CD14-positive monocyte (primary cell): ENCODE measurements around the gene RFLNA. TPM values are rescaled to one million over a fixed set of nuclear protein-coding genes. Genes with fewer than 3 reads are reported as not detected.

Source experiments
- DNase-seq, 3 donors: peaks; one replicate each; pipeline ENCODE4 v3.0.0-alpha.2; 2011 to 2022
- H2AFZ ChIP-seq: 2 replicates; pipeline ENCODE4 v1.6.0; 2012; ENCODE audit warnings: mild to moderate bottlenecking, low read depth, low read length, inconsistent platforms; ENCODE audit not compliant: insufficient read depth, poor library complexity, severe bottlenecking
- H3K27ac ChIP-seq, 2 donors: 1 replicate in 1 of 2; 2 replicates in 1 of 2; pipeline ENCODE4 v1.5.1; 2012 to 2013; ENCODE audit warnings: low read length in 2 of 2, control low read depth in 1 of 2, inconsistent platforms in 1 of 2, low read depth in 1 of 2, mild to moderate bottlenecking in 1 of 2
- H3K27me3 ChIP-seq, 2 donors: one replicate each; pipeline versions ENCODE4 v1.6.0 to v1.6.1; 2011 to 2013; ENCODE audit warnings: low read length in 2 of 2; ENCODE audit not compliant: control insufficient read depth in 2 of 2, insufficient read depth in 2 of 2
- H3K36me3 ChIP-seq, 2 donors: replicated peaks in 1 of 2; 1 replicate in 1 of 2; 2 replicates in 1 of 2; pipeline versions ENCODE4 v1.5.1 to v1.6.1; 2012 to 2013; ENCODE audit warnings: low read length in 2 of 2, control low read depth in 1 of 2, inconsistent platforms in 1 of 2, mild to moderate bottlenecking in 1 of 2; ENCODE audit not compliant: insufficient read depth in 2 of 2, control insufficient read depth in 1 of 2
- H3K4me1 ChIP-seq, 2 donors: 1 replicate in 1 of 2; 2 replicates in 1 of 2; pipeline versions ENCODE4 v1.5.1 to v1.6.1; 2012 to 2013; ENCODE audit warnings: low read length in 2 of 2, control low read depth in 1 of 2, inconsistent platforms in 1 of 2, mild to moderate bottlenecking in 1 of 2, moderate library complexity in 1 of 2; ENCODE audit not compliant: insufficient read depth in 2 of 2, control insufficient read depth in 1 of 2
- H3K4me2 ChIP-seq: replicated peaks from 2 replicates; pipeline ENCODE3; 2012; ENCODE audit warnings: low read length, moderate library complexity, mild to moderate bottlenecking; ENCODE audit not compliant: poor library complexity, severe bottlenecking; ENCODE audit errors: extremely low read depth
- H3K4me3 ChIP-seq, 3 experiments: fragments of 200-600 bp in 1 of 3; sonication (generic) in 1 of 3; replicated peaks in 1 of 3; 1 replicate in 2 of 3; 2 replicates in 1 of 3; pipeline ENCODE4 v1.5.1; 2011 to 2013; ENCODE audit warnings: low read length in 3 of 3, mild to moderate bottlenecking in 3 of 3, control low read depth in 2 of 3, low read depth in 2 of 3, inconsistent platforms in 1 of 3, moderate library complexity in 1 of 3
- H3K79me2 ChIP-seq: 2 replicates; pipeline ENCODE4 v1.6.0; 2012; ENCODE audit warnings: mild to moderate bottlenecking, control low read depth, inconsistent platforms, low read length, moderate library complexity; ENCODE audit not compliant: insufficient read depth
- H3K9ac ChIP-seq: 2 replicates; pipeline ENCODE4 v1.6.0; 2017; ENCODE audit warnings: low read length, mild to moderate bottlenecking; ENCODE audit not compliant: insufficient read depth, poor library complexity, severe bottlenecking
- H3K9me3 ChIP-seq, 2 donors: replicated peaks in 1 of 2; 1 replicate in 1 of 2; 2 replicates in 1 of 2; pipeline versions ENCODE4 v1.5.1 to v1.6.1; 2012 to 2013; ENCODE audit warnings: low read length in 2 of 2, control low read depth in 1 of 2; ENCODE audit not compliant: control insufficient read depth in 1 of 2, insufficient read depth in 1 of 2
- H4K20me1 ChIP-seq: 2 replicates; pipeline ENCODE4 v1.6.0; 2012; ENCODE audit warnings: mild to moderate bottlenecking, low read length, control low read depth, moderate library complexity; ENCODE audit not compliant: insufficient read depth
- H3K27ac Mint-ChIP-seq, 7 donors: one replicate each; pipeline ENCODE4 v1.8.0; 2020; ENCODE audit warnings: mild to moderate bottlenecking in 7 of 7, mixed read lengths in 7 of 7, moderate library complexity in 6 of 7, inconsistent platforms in 2 of 7
- H3K27me3 Mint-ChIP-seq, 3 donors: one replicate each; pipeline ENCODE4 v1.8.0; 2021 to 2022; ENCODE audit warnings: low read depth in 3 of 3, mild to moderate bottlenecking in 3 of 3, mixed read lengths in 3 of 3, moderate library complexity in 3 of 3, inconsistent platforms in 1 of 3
- H3K36me3 Mint-ChIP-seq, 2 donors: one replicate each; pipeline ENCODE4 v1.8.0; 2020; ENCODE audit warnings: mixed read lengths in 2 of 2, inconsistent platforms in 1 of 2, mild to moderate bottlenecking in 1 of 2
- H3K4me1 Mint-ChIP-seq: one replicate; pipeline ENCODE4 v1.8.0; 2020; ENCODE audit warnings: mild to moderate bottlenecking, mixed read lengths
- H3K4me3 Mint-ChIP-seq, 2 donors: one replicate each; pipeline ENCODE4 v1.8.0; 2020; ENCODE audit warnings: mild to moderate bottlenecking in 2 of 2, mixed read lengths in 2 of 2, moderate library complexity in 1 of 2
- H3K9me3 Mint-ChIP-seq, 7 donors: one replicate each; pipeline ENCODE4 v1.8.0; 2020 to 2022; ENCODE audit warnings: mixed read lengths in 7 of 7, mild to moderate bottlenecking in 6 of 7, moderate library complexity in 6 of 7, inconsistent platforms in 2 of 7
- CTCF ChIP-seq: fragments of 200-600 bp; IDR thresholded peaks from one replicate; pipeline ENCODE4 v1.8.0; 2022; ENCODE audit warnings: antibody characterized with exemption, mild to moderate bottlenecking
- WGBS: methylation state at CpG from one replicate; pipeline ENCODE4 v1.1.5; 2013; ENCODE audit warnings: missing lambda C conversion rate; ENCODE audit not compliant: insufficient coverage; 5-methylcytosine and 5-hydroxymethylcytosine counted together
- intact Hi-C, 2 donors: fragments of 100-400 bp; cut with micrococcal nuclease; formaldehyde crosslinking; loops; one replicate each; pipeline versions ENCODE4 v1.15.0 to v1.15.1; 2023
- polyA plus RNA-seq, 3 donors: library from polyadenylated mRNA; depleted of rRNA in 1 of 3; unstranded in 2 of 3; stranded (reverse) in 1 of 3; fragments of 300-500 nt in 2 of 3; fragments of >200 nt in 1 of 3; fragmentation: Illumina TruSeq in 2 of 3; gene quantifications; 1 replicate in 2 of 3; 2 replicates in 1 of 3; pipeline ENCODE4 v1.2.3, GENCODE V29; 2012 to 2021

RFLNA gene
- polyA plus RNA-seq, 3 donors, result not detected

DNA sequence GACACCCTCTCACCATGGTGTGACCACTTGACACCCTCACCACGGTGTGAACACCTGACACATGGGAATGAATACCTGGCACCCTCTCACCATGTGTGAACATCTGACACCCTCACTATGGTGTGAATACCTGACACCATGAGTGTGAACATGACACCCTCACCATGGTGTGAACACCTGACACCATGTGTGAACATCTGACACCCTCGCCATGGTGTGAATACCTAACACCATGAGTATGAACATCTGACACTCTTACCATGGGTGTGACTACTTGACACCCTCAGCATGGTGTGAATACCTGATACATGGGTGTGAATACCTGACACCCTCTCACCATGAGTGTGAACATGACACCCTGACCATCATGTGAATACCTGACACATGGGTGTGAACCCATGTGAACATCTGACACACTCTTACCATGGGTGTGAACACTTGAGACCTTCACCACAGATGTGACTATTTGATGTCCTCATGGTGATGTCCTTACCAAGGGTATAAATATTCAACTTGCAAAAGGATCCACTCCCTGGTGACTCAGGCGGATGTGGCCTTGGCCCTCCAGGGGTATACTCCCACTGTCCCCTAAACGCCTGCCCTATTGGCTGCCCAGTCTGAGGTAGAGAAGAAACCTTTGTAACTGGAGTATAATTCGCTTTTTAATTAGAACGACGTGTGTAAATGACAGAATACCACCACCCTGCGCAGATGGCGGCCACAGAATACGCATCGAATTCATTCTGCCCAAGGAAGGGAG lies 29.1 kb downstream of the RFLNA start:
- intact Hi-C loops, result loop anchor here in 1 of 2 donors (5.0 kb wide), 2 partner anchors 162 to 272 kb away; no protein-coding TSS in a partner anchor
- Mint-ChIP-seq H3K36me3 (peaks cover 36 to 54% of the 10 kb centered on the region in 2 donors), H3K27me3 (peaks cover 0 to 8% (median 2%) of the 10 kb centered on the region in 3 donors), H3K9me3 (peaks cover 22 to 38% (median 25%) of the 10 kb centered on the region in 7 donors), H3K4me1 (peaks cover 2% of the 10 kb centered on the region), H3K27ac (peak overlapping the region in 3 of 7 donors; percentile 42 to 57 (median 50)), H3K4me3 (no peak overlapping the region)
- Histone ChIP-seq H3K4me1 (no peaks in the 10 kb centered on the region), H3K79me2 (no peaks in the 10 kb centered on the region), H3K27ac (no peak overlapping the region), H3K27me3 (no peaks in the 10 kb centered on the region), H3K9me3 (peaks cover 28 to 31% of the 10 kb centered on the region in 2 donors), H2AFZ (no peak overlapping the region), H3K4me2 (no peak overlapping the region), H3K36me3 (peaks cover 51 to 54% of the 10 kb centered on the region in 2 donors), H3K9ac (no peak overlapping the region), H4K20me1 (peaks cover 36% of the 10 kb centered on the region), H3K4me3 (no peak overlapping the region)
- 94% methylated on average over 7 of the region's 11 CpGs for WGBS
- TF ChIP-seq CTCF, result no peak
- DNase-seq, result no peak

DNA sequence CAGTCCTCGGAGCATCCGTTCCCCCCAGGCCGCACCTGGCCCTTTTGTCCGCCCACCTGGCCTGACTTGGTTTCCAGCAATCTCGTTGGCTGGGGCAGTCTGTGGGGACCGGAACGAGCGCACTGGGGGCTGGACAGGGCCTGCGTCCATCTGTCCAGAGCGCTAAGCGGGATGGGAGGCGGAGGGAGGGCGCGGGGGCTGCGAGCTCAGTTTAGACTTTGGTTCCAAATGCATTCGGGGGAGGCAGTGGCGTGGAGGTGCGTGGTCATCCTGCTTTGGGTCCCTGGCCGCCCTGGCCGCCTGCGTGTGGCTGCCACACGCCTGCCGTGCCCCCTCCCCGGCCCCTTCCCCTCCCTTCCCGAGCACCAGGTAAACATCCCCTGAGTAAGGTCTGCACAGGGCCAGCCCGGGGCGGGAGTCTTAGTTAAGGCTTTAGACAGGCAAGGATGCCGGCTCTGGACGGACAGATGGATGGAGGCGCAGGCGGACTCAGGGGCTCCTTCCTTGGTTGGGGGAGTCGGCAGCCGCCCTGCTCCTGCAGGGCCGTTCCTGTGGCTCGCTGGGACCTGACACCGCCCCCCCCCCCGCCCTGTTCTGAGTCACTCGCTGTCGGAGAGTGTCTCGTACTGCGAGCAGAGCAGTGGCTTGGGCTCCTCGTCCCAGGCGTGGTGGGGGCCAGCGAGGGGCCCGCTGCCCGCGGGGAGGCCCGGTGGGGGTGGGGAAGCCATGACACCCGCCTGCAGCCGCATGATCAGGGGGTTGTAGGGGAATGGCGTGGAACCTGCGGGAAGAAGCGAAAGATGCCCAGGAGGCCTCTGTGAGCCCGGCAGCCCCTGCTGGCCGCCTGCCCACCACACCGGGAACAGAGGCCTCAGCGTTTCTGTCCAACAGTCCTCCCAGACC lies 30.2 kb downstream of the RFLNA start:
- no peaks in the 10 kb centered on the region for H3K4me1 ChIP-seq
- H3K36me3 Mint-ChIP-seq, result peaks cover 45 to 65% of the 10 kb centered on the region in 2 donors
- no peak overlapping the region for H3K27ac ChIP-seq
- H3K9ac ChIP-seq, result no peak overlapping the region
- H3K4me1 Mint-ChIP-seq, result no peaks in the 10 kb centered on the region
- DNase-seq, result no peak
- peaks cover 28 to 31% of the 10 kb centered on the region in 2 donors for H3K9me3 ChIP-seq
- peaks cover 22 to 38% (median 25%) of the 10 kb centered on the region in 7 donors for H3K9me3 Mint-ChIP-seq
- peak overlapping the region in 2 of 7 donors; percentile 27 to 33 for H3K27ac Mint-ChIP-seq
- no peaks in the 10 kb centered on the region for H3K79me2 ChIP-seq
- 96% methylated on average over 39 of the region's 57 CpGs for WGBS
- H3K4me3 ChIP-seq, result no peak overlapping the region
- H3K4me2 ChIP-seq, result no peak overlapping the region
- H4K20me1 ChIP-seq, result peaks cover 44% of the 10 kb centered on the region
- H3K36me3 ChIP-seq, result peaks cover 58 to 66% of the 10 kb centered on the region in 2 donors
- H3K27me3 Mint-ChIP-seq, result peaks cover 0 to 3% (median 2%) of the 10 kb centered on the region in 3 donors
- intact Hi-C loops, result loop anchor here in 1 of 2 donors (5.0 kb wide), 2 partner anchors 163 to 273 kb away; no protein-coding TSS in a partner anchor
- no peaks in the 10 kb centered on the region for H3K27me3 ChIP-seq
- TF ChIP-seq CTCF, result no peak
- no peak overlapping the region for H3K4me3 Mint-ChIP-seq
- H2AFZ ChIP-seq, result no peak overlapping the region
